ENCODE data around the gene VSNL1. TPM values are rescaled to one million over a fixed set of nuclear protein-coding genes. Genes with fewer than 3 reads are reported as not detected.

Gene VSNL1
- total and polyA plus RNA-seq, 2 donors (not counting 1 experiment from before 2014, with no cell fraction given) = not detected

DNA sequence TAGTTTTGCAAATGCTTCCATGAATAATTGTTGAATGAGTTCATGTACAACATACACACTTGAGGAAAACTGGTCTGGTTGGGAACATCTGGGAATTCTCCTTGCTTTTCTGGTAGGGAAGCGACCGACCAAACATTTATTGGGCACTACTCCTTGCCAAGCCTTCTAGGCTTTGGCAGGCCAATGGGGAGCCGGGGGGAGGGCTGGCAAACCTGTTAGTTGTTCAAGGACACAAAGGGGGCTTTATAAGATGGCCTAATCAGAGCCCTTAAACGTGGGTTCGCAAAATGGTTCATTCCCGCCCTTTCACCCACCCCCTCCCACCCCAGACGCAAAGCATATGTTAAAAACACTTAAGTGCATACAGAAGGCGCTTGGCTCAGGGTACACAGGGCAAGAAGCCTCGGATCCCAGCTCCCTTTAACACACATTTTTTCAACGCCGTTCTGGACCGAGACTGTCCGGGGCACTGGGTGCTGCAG lies 844 bp upstream of the VSNL1 start:
- no peaks in the 10 kb centered on the region for H3K9me3 ChIP-seq (ENCODE audit: control extremely low read depth in 1 of 3, control insufficient read depth in 2 of 3, insufficient read depth in 1 of 3, low read length in 2 of 3)
- TF ChIP-seq EZH2 (IDR thresholded peaks at IDR 0.05; ENCODE audit: borderline replicate concordance, insufficient read depth, low read depth, low read length, poor library complexity, severe bottlenecking) (no peak), CTCF (IDR thresholded peaks at IDR 0.05) (no peak)
- H3K79me2 ChIP-seq (ENCODE audit: control insufficient read depth, insufficient read depth, low read length) = no peaks in the 10 kb centered on the region
- peaks cover 0 to 53% (median 42%) of the 10 kb centered on the region in 4 experiments for H3K27me3 ChIP-seq (replicated peaks in 1 of 4; ENCODE audit: control extremely low read depth in 1 of 4, control insufficient read depth in 3 of 4, insufficient read depth in 4 of 4, low read length in 3 of 4)
- H3K36me3 ChIP-seq (replicated peaks in 1 of 2; ENCODE audit: control extremely low read depth in 1 of 2, control insufficient read depth in 1 of 2, extremely low read depth in 1 of 2, insufficient read depth in 2 of 2, low read length in 1 of 2) = no peaks in the 10 kb centered on the region
- no peak overlapping the region for H3K27ac ChIP-seq (ENCODE audit: low read length in 2 of 2)
- Mint-ChIP-seq H3K27me3 (peaks cover 74% of the 10 kb centered on the region), H3K4me3 (peak overlapping the region; percentile 20), H3K27ac (no peak overlapping the region), H3K9me3 (ENCODE audit: insufficient read depth) (no peaks in the 10 kb centered on the region), H3K4me1 (peaks cover 23% of the 10 kb centered on the region)
- no peaks in the 10 kb centered on the region for H4K20me1 ChIP-seq (ENCODE audit: control insufficient read depth, insufficient read depth, low read length, poor library complexity, severe bottlenecking)
- peaks cover 5 to 17% of the 10 kb centered on the region in 2 donors for H3K4me1 ChIP-seq (ENCODE audit: control insufficient read depth in 2 of 2, insufficient read depth in 2 of 2, low read length in 2 of 2)
- H3K9ac ChIP-seq (ENCODE audit: low read length) = no peak overlapping the region
- DNase-seq (no peak), ATAC-seq (ENCODE audit: low read depth) (no peak)
- no peak overlapping the region for H2AFZ ChIP-seq (ENCODE audit: insufficient read depth, low read depth, low read length, poor library complexity, severe bottlenecking)
- POLR2A ChIA-PET = no interaction called here
- 11% methylated on average over 9 of the region's 13 CpGs for WGBS (ENCODE audit: insufficient coverage)
- H3K4me2 ChIP-seq (replicated peaks; ENCODE audit: low read depth, low read length, poor library complexity, severe bottlenecking) = no peak overlapping the region
- CTCF ChIA-PET = interaction anchor here (0.6 kb wide), 1 partner anchor 336 kb away, joined by 3 read pairs; no protein-coding TSS in a partner anchor
- H3K4me3 ChIP-seq (ENCODE audit: control extremely low read depth in 1 of 5, extremely low read depth in 1 of 5, insufficient read depth in 1 of 5, low read depth in 2 of 5, low read length in 4 of 5) = no peak overlapping the region
- intact Hi-C loops (cut with micrococcal nuclease) = no loop called here

- Histone ChIP-seq H3K4me3 (ENCODE audit: control extremely low read depth in 1 of 5, extremely low read depth in 1 of 5, insufficient read depth in 1 of 5, low read depth in 2 of 5, low read length in 4 of 5) (no peak overlapping the region), H3K27me3 (replicated peaks in 1 of 4; ENCODE audit: control extremely low read depth in 1 of 4, control insufficient read depth in 3 of 4, insufficient read depth in 4 of 4, low read length in 3 of 4) (peaks cover 0 to 53% (median 41%) of the 10 kb centered on the region in 4 experiments), H3K4me1 (ENCODE audit: control insufficient read depth in 2 of 2, insufficient read depth in 2 of 2, low read length in 2 of 2) (peaks cover 5 to 17% of the 10 kb centered on the region in 2 donors), H2AFZ (ENCODE audit: insufficient read depth, low read depth, low read length, poor library complexity, severe bottlenecking) (no peak overlapping the region), H3K9ac (ENCODE audit: low read length) (no peak overlapping the region), H3K4me2 (replicated peaks; ENCODE audit: low read depth, low read length, poor library complexity, severe bottlenecking) (peak overlapping the region; percentile 30), H3K79me2 (ENCODE audit: control insufficient read depth, insufficient read depth, low read length) (no peaks in the 10 kb centered on the region), H3K27ac (ENCODE audit: low read length in 2 of 2) (no peak overlapping the region), H4K20me1 (ENCODE audit: control insufficient read depth, insufficient read depth, low read length, poor library complexity, severe bottlenecking) (no peaks in the 10 kb centered on the region), H3K9me3 (ENCODE audit: control extremely low read depth in 1 of 3, control insufficient read depth in 2 of 3, insufficient read depth in 1 of 3, low read length in 2 of 3) (no peaks in the 10 kb centered on the region), H3K36me3 (replicated peaks in 1 of 2; ENCODE audit: control extremely low read depth in 1 of 2, control insufficient read depth in 1 of 2, extremely low read depth in 1 of 2, insufficient read depth in 2 of 2, low read length in 1 of 2) (no peaks in the 10 kb centered on the region)
- ChIA-PET CTCF (no interaction called here), POLR2A (no interaction called here)
- intact Hi-C loops (cut with micrococcal nuclease) = no loop called here
- H3K9me3 Mint-ChIP-seq (ENCODE audit: insufficient read depth) = no peaks in the 10 kb centered on the region
- no peak for TF ChIP-seq CTCF (IDR thresholded peaks at IDR 0.05)
- peaks cover 66% of the 10 kb centered on the region for H3K27me3 Mint-ChIP-seq
- DNase-seq = no peak
- WGBS (ENCODE audit: insufficient coverage) = 17% methylated on average over 18 of the region's 21 CpGs
- no peak overlapping the region for H3K27ac Mint-ChIP-seq
- ATAC-seq (ENCODE audit: low read depth) = no peak
- peaks cover 23% of the 10 kb centered on the region for H3K4me1 Mint-ChIP-seq
- H3K4me3 Mint-ChIP-seq = peak overlapping the region; percentile 40
These were observed 476 bp downstream of the VSNL1 start for GRCh38 chr2:17540813-17541530.

Measured in B cell (primary cell).